PC-3 (cell line): ENCODE measurements around the gene KHDRBS2. TPM values are rescaled to one million over a fixed set of nuclear protein-coding genes. Genes with fewer than 3 reads are reported as not detected.

ENCODE experiments used
- ATAC-seq: fragments of 200-7000 bp; cut with Tn5 transposase; 2 replicates; pipeline ENCODE4 v1.9.1; 2020; ENCODE audit warnings: mild to moderate bottlenecking, moderate library complexity
- BruUV-seq: library from RNA; stranded (reverse); fragments of 400-500 nt; replicated peaks from 2 replicates; lab custom pipeline; 2021; lab: Mats Ljungman, UMichigan
- CTCF ChIA-PET: fragments of 300-600 bp; sonication (Branson Sonifier 250); formaldehyde crosslinking; loops from one replicate; lab custom pipeline; 2022; ENCODE audit warnings: antibody characterized with exemption; lab: Charles Lee
- POLR2A ChIA-PET: fragments of 300-600 bp; sonication (Branson Sonifier 250); formaldehyde crosslinking; loops from one replicate; lab custom pipeline; 2022; ENCODE audit warnings: antibody characterized with exemption; ENCODE audit not compliant: unreplicated experiment; lab: Charles Lee
- DNase-seq: peaks from one replicate; pipeline ENCODE4 v3.0.0-alpha.2; 2015
- H2AFZ ChIP-seq: fragments of 300-600 bp; sonication (generic); 2 replicates; pipeline ENCODE4 v1.6.0; 2016; ENCODE audit warnings: antibody characterized with exemption, low read length
- H3F3A ChIP-seq: fragments of 300-600 bp; sonication (generic); one replicate; pipeline ENCODE4 v1.6.0; 2017; ENCODE audit warnings: antibody characterized with exemption, low read length, control low read depth, mild to moderate bottlenecking; ENCODE audit not compliant: unreplicated experiment
- H3K27ac ChIP-seq: fragments of 300-600 bp; sonication (generic); 2 replicates; pipeline ENCODE4 v1.5.1; 2016; ENCODE audit warnings: mild to moderate bottlenecking, low read length
- H3K27me3 ChIP-seq: fragments of 300-600 bp; sonication (generic); 2 replicates; pipeline ENCODE4 v1.6.1; 2016; ENCODE audit warnings: low read length, mixed read lengths
- H3K36me3 ChIP-seq: fragments of 300-600 bp; sonication (generic); 2 replicates; pipeline ENCODE4 v1.6.1; 2016; ENCODE audit warnings: low read depth, mixed run types, low read length, mixed read lengths
- H3K4me1 ChIP-seq: fragments of 300-600 bp; sonication (generic); 2 replicates; pipeline ENCODE4 v1.5.1; 2016; ENCODE audit warnings: low read length; ENCODE audit not compliant: insufficient read depth
- H3K4me2 ChIP-seq: fragments of 300-600 bp; sonication (generic); 2 replicates; pipeline ENCODE4 v1.6.0; 2016; ENCODE audit warnings: low read length
- H3K4me3 ChIP-seq: fragments of 300-600 bp; sonication (generic); 2 replicates; pipeline ENCODE4 v1.5.1; 2016; ENCODE audit warnings: mild to moderate bottlenecking, low read length, mixed read lengths
- H3K79me2 ChIP-seq: fragments of 300-600 bp; sonication (generic); 2 replicates; pipeline ENCODE4 v1.6.1; 2017; ENCODE audit warnings: low read length, mixed read lengths
- H3K9ac ChIP-seq: fragments of 300-600 bp; sonication (generic); 2 replicates; pipeline ENCODE4 v1.6.0; 2016; ENCODE audit warnings: mild to moderate bottlenecking, low read length
- H3K9me2 ChIP-seq: fragments of 300-600 bp; sonication (generic); replicated peaks from 2 replicates; pipeline ENCODE4 v1.6.1; 2016; ENCODE audit warnings: mixed run types, low read length, mixed read lengths
- H3K9me3 ChIP-seq: fragments of 300-600 bp; sonication (generic); 2 replicates; pipeline ENCODE4 v1.6.1; 2016; ENCODE audit warnings: low read length, mixed read lengths
- H4K20me1 ChIP-seq: fragments of 300-600 bp; sonication (generic); 2 replicates; pipeline ENCODE4 v1.6.1; 2016; ENCODE audit warnings: low read length, mixed read lengths
- EZH2 ChIP-seq: fragments of 300-600 bp; sonication (generic); IDR thresholded peaks from one replicate; pipeline ENCODE4 v1.6.1; 2017; ENCODE audit warnings: antibody characterized with exemption, mild to moderate bottlenecking, low read length; ENCODE audit not compliant: unreplicated experiment
- EZH2phosphoT487 ChIP-seq: fragments of 300-600 bp; sonication (generic); IDR thresholded peaks from 2 replicates; pipeline ENCODE4 v1.6.1; 2018; ENCODE audit warnings: mild to moderate bottlenecking, antibody characterized with exemption, low read length, borderline replicate concordance
- intact Hi-C: fragments of 100-400 bp; cut with micrococcal nuclease; formaldehyde crosslinking; loops from 2 replicates; pipeline ENCODE4 v1.9.0; 2023
- total RNA-seq: library from RNA; depleted of rRNA; stranded (reverse); fragments of >200 nt; gene quantifications from 2 replicates; pipeline ENCODE4 v1.2.3, GENCODE V29; 2014
- TF ChIP-seq, protein P1 (sequence below): fragments of 300-600 bp; sonication (generic); conservative IDR thresholded peaks from 2 replicates; pipeline ENCODE4 v1.5.1; 2017; ENCODE audit warnings: antibody characterized with exemption, low read depth, mild to moderate bottlenecking, low read length

The KHDRBS2 gene
- total RNA-seq, 1 experiment from 2014 or later: not detected

DNA sequence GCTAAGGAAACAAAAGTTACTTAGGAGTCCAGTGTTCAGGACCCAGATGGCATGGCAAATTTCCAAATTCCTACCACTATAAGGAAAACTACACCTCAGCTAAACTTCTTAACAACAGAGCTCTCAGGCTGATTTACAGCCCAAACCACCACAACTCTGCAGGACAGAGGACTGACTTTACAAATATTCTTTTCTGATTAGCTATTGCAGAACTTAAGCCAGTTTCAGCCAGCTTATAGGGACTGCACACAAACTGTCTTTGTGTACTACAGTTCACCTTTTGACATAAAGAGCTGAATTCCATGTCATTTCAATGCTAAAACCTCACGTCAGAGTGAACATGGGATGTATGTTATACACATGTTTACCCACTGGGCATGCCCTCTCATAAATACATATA lies 305.4 kb downstream of the KHDRBS2 start:
- ATAC-seq (no peak), DNase-seq (no peak)
- no peaks in the 10 kb centered on the region for H3K9me2 ChIP-seq
- POLR2A ChIA-PET: no interaction called here
- no peaks in the 10 kb centered on the region for H3K27me3 ChIP-seq
- no TSS peak for BruUV-seq
- H3K9ac ChIP-seq: no peak overlapping the region
- no peaks in the 10 kb centered on the region for H3K79me2 ChIP-seq
- H2AFZ ChIP-seq: no peak overlapping the region
- no peak for TF ChIP-seq EZH2phosphoT487
- no peak for TF ChIP-seq EZH2
- TF ChIP-seq, protein P1, sequence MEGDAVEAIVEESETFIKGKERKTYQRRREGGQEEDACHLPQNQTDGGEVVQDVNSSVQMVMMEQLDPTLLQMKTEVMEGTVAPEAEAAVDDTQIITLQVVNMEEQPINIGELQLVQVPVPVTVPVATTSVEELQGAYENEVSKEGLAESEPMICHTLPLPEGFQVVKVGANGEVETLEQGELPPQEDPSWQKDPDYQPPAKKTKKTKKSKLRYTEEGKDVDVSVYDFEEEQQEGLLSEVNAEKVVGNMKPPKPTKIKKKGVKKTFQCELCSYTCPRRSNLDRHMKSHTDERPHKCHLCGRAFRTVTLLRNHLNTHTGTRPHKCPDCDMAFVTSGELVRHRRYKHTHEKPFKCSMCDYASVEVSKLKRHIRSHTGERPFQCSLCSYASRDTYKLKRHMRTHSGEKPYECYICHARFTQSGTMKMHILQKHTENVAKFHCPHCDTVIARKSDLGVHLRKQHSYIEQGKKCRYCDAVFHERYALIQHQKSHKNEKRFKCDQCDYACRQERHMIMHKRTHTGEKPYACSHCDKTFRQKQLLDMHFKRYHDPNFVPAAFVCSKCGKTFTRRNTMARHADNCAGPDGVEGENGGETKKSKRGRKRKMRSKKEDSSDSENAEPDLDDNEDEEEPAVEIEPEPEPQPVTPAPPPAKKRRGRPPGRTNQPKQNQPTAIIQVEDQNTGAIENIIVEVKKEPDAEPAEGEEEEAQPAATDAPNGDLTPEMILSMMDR: no peak
- H3K27ac ChIP-seq: no peak overlapping the region
- CTCF ChIA-PET: no interaction called here
- no peaks in the 10 kb centered on the region for H3K4me1 ChIP-seq
- H3K4me3 ChIP-seq: no peak overlapping the region
- H3F3A ChIP-seq: no peaks in the 10 kb centered on the region
- intact Hi-C loops: no loop called here
- H3K9me3 ChIP-seq: no peaks in the 10 kb centered on the region
- no peaks in the 10 kb centered on the region for H3K36me3 ChIP-seq
- no peaks in the 10 kb centered on the region for H4K20me1 ChIP-seq
- no peak overlapping the region for H3K4me2 ChIP-seq

- POLR2A ChIA-PET: no interaction called here
- CTCF ChIA-PET: no interaction called here
- Histone ChIP-seq H3K4me3 (no peak overlapping the region), H4K20me1 (no peaks in the 10 kb centered on the region), H3K27ac (no peak overlapping the region), H3K36me3 (no peaks in the 10 kb centered on the region), H2AFZ (no peak overlapping the region), H3K79me2 (no peaks in the 10 kb centered on the region), H3K27me3 (no peaks in the 10 kb centered on the region), H3F3A (no peaks in the 10 kb centered on the region), H3K4me2 (no peak overlapping the region), H3K9ac (no peak overlapping the region), H3K9me3 (no peaks in the 10 kb centered on the region), H3K9me2 (no peaks in the 10 kb centered on the region), H3K4me1 (no peaks in the 10 kb centered on the region)
- peak; percentile 7 for DNase-seq
- no TSS peak for BruUV-seq
- intact Hi-C loops: no loop called here
- TF ChIP-seq EZH2phosphoT487: no peak
- no peak for TF ChIP-seq EZH2
- TF ChIP-seq, protein P1: no peak
- no peak for ATAC-seq
Measured at GRCh38 chr6:61977947-61978346, 308.1 kb downstream of the KHDRBS2 start.

DNA sequence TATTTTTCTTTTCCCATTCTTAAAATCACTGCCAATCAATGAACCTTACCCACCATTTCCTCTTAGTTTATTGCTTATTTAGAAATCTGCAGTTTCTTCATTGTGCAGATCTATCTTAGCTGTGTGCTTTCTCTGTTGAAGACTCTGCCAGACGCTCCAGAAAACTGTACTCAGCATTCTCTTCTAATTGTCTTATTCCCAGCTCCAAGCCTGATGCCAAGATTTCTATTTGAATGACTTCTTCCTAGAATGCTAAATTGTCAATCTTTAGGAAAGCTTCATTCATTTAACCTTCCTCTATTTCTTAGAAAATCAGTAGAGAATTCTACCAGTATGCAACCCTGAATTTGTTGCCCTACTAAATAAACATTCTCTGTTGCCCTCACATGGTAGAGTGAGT lies 308.9 kb downstream of the KHDRBS2 start:
- BruUV-seq: no TSS peak
- Histone ChIP-seq H3K4me1 (no peaks in the 10 kb centered on the region), H3K27me3 (no peaks in the 10 kb centered on the region), H3K9me2 (no peaks in the 10 kb centered on the region), H3K4me2 (no peak overlapping the region), H2AFZ (no peak overlapping the region), H3F3A (no peaks in the 10 kb centered on the region), H3K27ac (no peak overlapping the region), H3K36me3 (no peaks in the 10 kb centered on the region), H3K79me2 (no peaks in the 10 kb centered on the region), H3K4me3 (no peak overlapping the region), H4K20me1 (no peaks in the 10 kb centered on the region), H3K9me3 (no peaks in the 10 kb centered on the region), H3K9ac (no peak overlapping the region)
- TF ChIP-seq EZH2 (no peak), EZH2phosphoT487 (no peak)
- TF ChIP-seq, protein P1: no peak
- ATAC-seq (no peak), DNase-seq (no peak)
- intact Hi-C loops: no loop called here
- CTCF ChIA-PET: no interaction called here
- POLR2A ChIA-PET: no interaction called here
